ENCODE results near the gene SASH3.

SASH3 gene

GRCh38 chrX:129836827-129837226 is 57.1 kb downstream of the SASH3 start:
- no peaks in the 10 kb centered on the region for H3K4me1 ChIP-seq (ENCODE audit: low read length)
- H3K4me3 ChIP-seq (ENCODE audit: low read length), result no peak overlapping the region
- no peak overlapping the region for H3K9ac ChIP-seq (ENCODE audit: low read length)
- no peaks in the 10 kb centered on the region for H4K20me1 ChIP-seq (ENCODE audit: insufficient read depth, low read length)
- no peak for DNase-seq
- H3K27me3 ChIP-seq (replicated peaks; ENCODE audit: insufficient read depth, low read length), result no peaks in the 10 kb centered on the region
- no peak overlapping the region for H2AFZ ChIP-seq (ENCODE audit: low read length)
- H3K36me3 ChIP-seq (replicated peaks; ENCODE audit: insufficient read depth, low read length), result no peaks in the 10 kb centered on the region
- 0 out of 2 replicates have a peak, but pooled peaks cover 2% of the 10 kb centered on the region for H3K79me2 ChIP-seq (ENCODE audit: low read length)
- H3F3A ChIP-seq (ENCODE audit: insufficient read depth, low read length), result no peaks in the 10 kb centered on the region
- H3K9me3 ChIP-seq (replicated peaks; ENCODE audit: insufficient read depth, low read length), result no peaks in the 10 kb centered on the region
- no peak overlapping the region for H3K4me2 ChIP-seq (ENCODE audit: low read depth, low read length)
- no peak overlapping the region for H3K27ac ChIP-seq (ENCODE audit: low read length)
- TF ChIP-seq EZH2 (optimal IDR thresholded peaks at IDR 0.05; ENCODE audit: low read depth, low read length) (no peak), EZH2phosphoT487 (IDR thresholded peaks at IDR 0.05; ENCODE audit: low read length) (no peak), CTCF (IDR thresholded peaks at IDR 0.05; ENCODE audit: low read length) (no peak)
- no peaks in the 10 kb centered on the region for H3K9me2 ChIP-seq (replicated peaks; ENCODE audit: insufficient read depth, low read length)

- Histone ChIP-seq H3K9ac (ENCODE audit: low read length) (no peak overlapping the region), H3K79me2 (ENCODE audit: low read length) (0 out of 2 replicates have a peak, but pooled peaks cover 5% of the 10 kb centered on the region), H2AFZ (ENCODE audit: low read length) (no peak overlapping the region), H3K36me3 (replicated peaks; ENCODE audit: insufficient read depth, low read length) (no peaks in the 10 kb centered on the region), H3K4me2 (ENCODE audit: low read depth, low read length) (no peak overlapping the region), H3F3A (ENCODE audit: insufficient read depth, low read length) (peaks cover 5% of the 10 kb centered on the region; the same call in 1 of the 2 replicates), H4K20me1 (ENCODE audit: insufficient read depth, low read length) (no peaks in the 10 kb centered on the region), H3K27ac (ENCODE audit: low read length) (no peak overlapping the region), H3K9me3 (replicated peaks; ENCODE audit: insufficient read depth, low read length) (no peaks in the 10 kb centered on the region), H3K4me1 (ENCODE audit: low read length) (no peaks in the 10 kb centered on the region), H3K9me2 (replicated peaks; ENCODE audit: insufficient read depth, low read length) (no peaks in the 10 kb centered on the region), H3K27me3 (replicated peaks; ENCODE audit: insufficient read depth, low read length) (no peaks in the 10 kb centered on the region), H3K4me3 (ENCODE audit: low read length) (no peak overlapping the region)
- no peak for DNase-seq
- TF ChIP-seq EZH2phosphoT487 (IDR thresholded peaks at IDR 0.05; ENCODE audit: low read length), result no peak
- TF ChIP-seq CTCF (IDR thresholded peaks at IDR 0.05; ENCODE audit: low read length), result no peak
- no peak for TF ChIP-seq EZH2 (optimal IDR thresholded peaks at IDR 0.05; ENCODE audit: low read depth, low read length)
Measured at GRCh38 chrX:129840344-129840743, 60.6 kb downstream of the SASH3 start.

GRCh38 chrX:129842510-129843208 is 62.9 kb downstream of the SASH3 start:
- H3K27me3 ChIP-seq (replicated peaks; ENCODE audit: insufficient read depth, low read length), result no peaks in the 10 kb centered on the region
- H3K4me3 ChIP-seq (ENCODE audit: low read length), result peak overlapping the region; percentile 71
- H4K20me1 ChIP-seq (ENCODE audit: insufficient read depth, low read length), result no peaks in the 10 kb centered on the region
- H3K9me3 ChIP-seq (replicated peaks; ENCODE audit: insufficient read depth, low read length), result no peaks in the 10 kb centered on the region
- no peak overlapping the region for H3K27ac ChIP-seq (ENCODE audit: low read length)
- H3K36me3 ChIP-seq (replicated peaks; ENCODE audit: insufficient read depth, low read length), result no peaks in the 10 kb centered on the region
- 0 out of 2 replicates have a peak, but pooled peaks cover 5% of the 10 kb centered on the region for H3K79me2 ChIP-seq (ENCODE audit: low read length)
- no peaks in the 10 kb centered on the region for H3K4me1 ChIP-seq (ENCODE audit: low read length)
- peak overlapping the region; percentile 78 for H2AFZ ChIP-seq (ENCODE audit: low read length)
- peaks cover 5% of the 10 kb centered on the region; the same call in 1 of the 2 replicates for H3F3A ChIP-seq (ENCODE audit: insufficient read depth, low read length)
- TF ChIP-seq EZH2phosphoT487 (IDR thresholded peaks at IDR 0.05; ENCODE audit: low read length) (no peak), CTCF (IDR thresholded peaks at IDR 0.05; ENCODE audit: low read length) (no peak), EZH2 (optimal IDR thresholded peaks at IDR 0.05; ENCODE audit: low read depth, low read length) (no peak)
- H3K9ac ChIP-seq (ENCODE audit: low read length), result peak overlapping the region; percentile 68; the same call in 1 of the 2 replicates
- peak overlapping the region; percentile 84 for H3K4me2 ChIP-seq (ENCODE audit: low read depth, low read length)
- peak; percentile 19 for DNase-seq
- no peaks in the 10 kb centered on the region for H3K9me2 ChIP-seq (replicated peaks; ENCODE audit: insufficient read depth, low read length)
